HepG2 (cell line): Measurements from ENCODE around the gene IL6ST. TPM values are rescaled to one million over a fixed set of nuclear protein-coding genes. Genes with fewer than 3 reads are reported as not detected.
A peak's percentile ranks its signal among the peaks of the same experiment; 100 is the strongest.

Source experiments
- ATAC-seq: fragments of 200-7000 bp; cut with Tn5 transposase; 3 replicates; pipeline ENCODE4 v1.9.1; 2020; ENCODE audit warnings: mild to moderate bottlenecking, moderate library complexity
- BruUV-seq: library from RNA; stranded (reverse); fragments of 400-500 nt; replicated peaks from 2 replicates; lab custom pipeline; 2021; lab: Mats Ljungman, UMichigan
- CTCF ChIA-PET: fragments of 300-600 bp; formaldehyde crosslinking; extraction: SDS; loops from one replicate; lab custom pipeline; 2021; ENCODE audit warnings: low total read pairs, inconsistent platforms, low intra/inter-chr PET ratio; lab: Yijun Ruan, JAX
- POLR2A ChIA-PET: fragments of 350-600 bp; sonication (Branson Sonifier 250); formaldehyde crosslinking; loops from one replicate; lab custom pipeline; 2020; ENCODE audit warnings: antibody characterized with exemption, inconsistent platforms; lab: Yijun Ruan, JAX
- DNase-seq: peaks from one replicate; pipeline ENCODE4 v3.0.0-alpha.2; 2015; ENCODE audit warnings: low spot score
- FAIRE-seq: peaks from 3 replicates; lab custom pipeline; 2011; peaks lifted over from hg19 to GRCh38; lab: Jason Lieb, UNC
- H2AFZ ChIP-seq: one replicate; pipeline ENCODE4 v1.6.1; 2011; ENCODE audit warnings: low read length, inconsistent platforms
- H3K27ac ChIP-seq: fragments of 300-600 bp; 3 replicates; pipeline ENCODE4 v1.8.0; 2011; ENCODE audit warnings: mixed run types, mild to moderate bottlenecking, mixed read lengths, low read length, inconsistent platforms; ENCODE audit not compliant: insufficient read depth; ENCODE audit errors: extremely low read length
- H3K27me3 ChIP-seq, 2 experiments: fragments of 200-600 bp in 1 of 2; 2 replicates in 1 of 2; 3 replicates in 1 of 2; pipeline versions ENCODE4 v1.6.0 to v1.8.0; 2011; ENCODE audit warnings: low read length in 2 of 2, mild to moderate bottlenecking in 2 of 2, moderate library complexity in 2 of 2, inconsistent platforms in 1 of 2; ENCODE audit not compliant: insufficient read depth in 2 of 2, control insufficient read depth in 1 of 2
- H3K36me3 ChIP-seq, 2 experiments: fragments of 200-600 bp in 1 of 2; replicated peaks in 1 of 2; 2 replicates in 1 of 2; 3 replicates in 1 of 2; pipeline versions ENCODE4 v1.5.1 to v1.8.0; 2011; ENCODE audit warnings: low read length in 2 of 2, inconsistent platforms in 1 of 2; ENCODE audit not compliant: insufficient read depth in 2 of 2, control insufficient read depth in 1 of 2
- H3K4me1 ChIP-seq: 2 replicates; pipeline ENCODE4 v1.5.1; 2012; ENCODE audit warnings: low read length, inconsistent platforms; ENCODE audit not compliant: insufficient read depth
- H3K4me2 ChIP-seq: 2 replicates; pipeline ENCODE4 v1.6.0; 2011; ENCODE audit warnings: low read depth, low read length, inconsistent platforms
- H3K4me3 ChIP-seq, 3 experiments: fragments of 200-600 bp in 1 of 3; sonication (generic), shearing (Covaris generic) in 1 of 3; replicated peaks in 1 of 3; 2 replicates each; pipeline ENCODE4 v1.5.1; 2011 to 2016; ENCODE audit warnings: low read length in 3 of 3, inconsistent platforms in 2 of 3, low read depth in 2 of 3, mild to moderate bottlenecking in 2 of 3, control low read depth in 1 of 3, mixed read lengths in 1 of 3; ENCODE audit not compliant: insufficient read depth in 1 of 3
- H3K79me2 ChIP-seq: one replicate; pipeline ENCODE4 v1.6.1; 2011; ENCODE audit warnings: low read length, inconsistent platforms; ENCODE audit not compliant: insufficient read depth
- H3K9ac ChIP-seq: 2 replicates; pipeline ENCODE4 v1.6.0; 2011; ENCODE audit warnings: mild to moderate bottlenecking, low read depth, low read length, inconsistent platforms; ENCODE audit not compliant: insufficient read depth
- H3K9me3 ChIP-seq: 2 replicates; pipeline ENCODE4 v1.5.1; 2012; ENCODE audit warnings: mild to moderate bottlenecking, low read length
- H4K20me1 ChIP-seq: 2 replicates; pipeline ENCODE4 v1.6.0; 2011; ENCODE audit warnings: inconsistent platforms, mild to moderate bottlenecking, low read length, moderate library complexity; ENCODE audit not compliant: insufficient read depth
- HBP1 ChIP-seq: IDR thresholded peaks from 2 replicates; pipeline ENCODE4 v1.6.1; 2016; ENCODE audit warnings: low read depth, control low read depth
- HOMEZ ChIP-seq: IDR thresholded peaks from 2 replicates; pipeline ENCODE4 v1.6.1; 2016; ENCODE audit warnings: low read depth
- USF2 ChIP-seq, 2 experiments: sonication (generic) in 1 of 2; formaldehyde crosslinking in 1 of 2; IDR thresholded peaks; 2 replicates each; pipeline versions ENCODE4 v1.5.1 to v1.6.1; 2011 to 2020; ENCODE audit warnings: borderline replicate concordance in 1 of 2, low read depth in 1 of 2, low read length in 1 of 2, mild to moderate bottlenecking in 1 of 2, missing genetic modification reagents in 1 of 2, moderate library complexity in 1 of 2
- ZFP41 ChIP-seq: sonication (generic); formaldehyde crosslinking; IDR thresholded peaks from 2 replicates; pipeline ENCODE4 v1.4.0; 2020; ENCODE audit warnings: mild to moderate bottlenecking, missing genetic modification reagents, borderline replicate concordance
- ZMYM3 ChIP-seq: sonication (generic); formaldehyde crosslinking; IDR thresholded peaks from 2 replicates; pipeline ENCODE4 v1.5.1; 2020; ENCODE audit warnings: mild to moderate bottlenecking, missing genetic modification reagents
- ZNF564 ChIP-seq: sonication (generic); formaldehyde crosslinking; IDR thresholded peaks from 2 replicates; pipeline ENCODE4 v1.8.1; 2023; ENCODE audit warnings: mild to moderate bottlenecking, missing genetic modification reagents
- WGBS: methylation state at CpG from one replicate; pipeline ENCODE4 v1.1.6; 2017; ENCODE audit warnings: low lambda C conversion rate; 5-methylcytosine and 5-hydroxymethylcytosine counted together
- in situ Hi-C: cut with HindIII; loops from 2 replicates; pipeline ENCODE4 v1.10.0; 2017; ENCODE audit warnings: low pct_unique_long_range_greater_than_20kb; ENCODE audit not compliant: extremely low pct_ligation_motif_present
- intact Hi-C: fragments of 100-400 bp; cut with micrococcal nuclease; formaldehyde crosslinking; loops from one replicate; pipeline ENCODE4 v1.10.0; 2022; ENCODE audit not compliant: unreplicated experiment
- polyA plus RNA-seq, 8 experiments: library from polyadenylated mRNA; depleted of rRNA in 3 of 8; stranded (reverse) in 7 of 8; unstranded in 1 of 8; fragments of >200 nt; fragmentation: Illumina TruSeq in 4 of 8; extraction: Trizol in 4 of 8; gene quantifications; 2 replicates each; pipeline versions ENCODE4 v1.2.1 to v1.2.3, GENCODE V29; 2011 to 2016; ENCODE audit warnings: low read depth in 4 of 8, missing spikeins in 1 of 8, mixed read lengths in 1 of 8; ENCODE audit not compliant: insufficient read depth in 1 of 8
- total RNA-seq, 5 experiments: library from RNA; depleted of rRNA; stranded (reverse); fragments of >200 nt; fragmentation: Illumina TruSeq; extraction: Trizol; gene quantifications; 2 replicates each; pipeline ENCODE4 v1.2.3, GENCODE V29; 2016; ENCODE audit warnings: low read depth in 1 of 5

The IL6ST gene
- total and polyA plus RNA-seq, 2 of the 13 experiments (the other 11 are each of a cell fraction or from before 2014, with no cell fraction given) = 66.6 to 166 TPM

- Histone ChIP-seq H3K4me2 (no peak overlapping the region), H4K20me1 (no peaks in the 10 kb centered on the region), H2AFZ (no peak overlapping the region), H3K79me2 (no peaks in the 10 kb centered on the region), H3K27ac (no peak overlapping the region)
- in situ Hi-C loops = no loop called here
- ATAC-seq = no peak
- TF ChIP-seq HBP1 (CRISPR knock-in tag) (no peak), ZNF564 (CRISPR knock-in tag) (0 out of 2 replicates have a peak, but pooled peaks have one; percentile 5), ZFP41 (CRISPR knock-in tag) (no peak), USF2 (IDR thresholded peaks at IDR 0.05; ENCODE audit: low read depth, low read length) (no peak), USF2 (CRISPR knock-in tag; IDR thresholded peaks at IDR 0.05; ENCODE audit: borderline replicate concordance) (no peak), HOMEZ (CRISPR knock-in tag) (no peak), ZMYM3 (0 out of 2 replicates have a peak, but pooled peaks have one; percentile 44)
- TF ChIP-seq, all 625 proteins: peak for 2
- no peak for DNase-seq
- 90% methylated on average over 11 of the region's 11 CpGs for WGBS
- BruUV-seq = no TSS peak
- ChIA-PET POLR2A (no interaction called here), CTCF (no interaction called here)
- Histone ChIP-seq H3K4me1 (peaks cover 33% of the 10 kb centered on the region), H3K27me3 (no peaks in the 10 kb centered on the region), H3K4me3 (no peak overlapping the region), H3K9me3 (no peaks in the 10 kb centered on the region), H3K36me3 (no peaks in the 10 kb centered on the region), H3K9ac (no peak overlapping the region)
- intact Hi-C loops = no loop called here
- FAIRE-seq = no peak
Observed at GRCh38 chr5:56019306-56020272, 24.8 kb upstream of the IL6ST start.
